ENCODE data around the gene SLC5A11.
"Not testable (repeated sequence)": the region's sequence is repeated elsewhere in the genome, so short reads cannot be mapped to it uniquely, and the experiment has no call there.

The SLC5A11 gene, protein sequence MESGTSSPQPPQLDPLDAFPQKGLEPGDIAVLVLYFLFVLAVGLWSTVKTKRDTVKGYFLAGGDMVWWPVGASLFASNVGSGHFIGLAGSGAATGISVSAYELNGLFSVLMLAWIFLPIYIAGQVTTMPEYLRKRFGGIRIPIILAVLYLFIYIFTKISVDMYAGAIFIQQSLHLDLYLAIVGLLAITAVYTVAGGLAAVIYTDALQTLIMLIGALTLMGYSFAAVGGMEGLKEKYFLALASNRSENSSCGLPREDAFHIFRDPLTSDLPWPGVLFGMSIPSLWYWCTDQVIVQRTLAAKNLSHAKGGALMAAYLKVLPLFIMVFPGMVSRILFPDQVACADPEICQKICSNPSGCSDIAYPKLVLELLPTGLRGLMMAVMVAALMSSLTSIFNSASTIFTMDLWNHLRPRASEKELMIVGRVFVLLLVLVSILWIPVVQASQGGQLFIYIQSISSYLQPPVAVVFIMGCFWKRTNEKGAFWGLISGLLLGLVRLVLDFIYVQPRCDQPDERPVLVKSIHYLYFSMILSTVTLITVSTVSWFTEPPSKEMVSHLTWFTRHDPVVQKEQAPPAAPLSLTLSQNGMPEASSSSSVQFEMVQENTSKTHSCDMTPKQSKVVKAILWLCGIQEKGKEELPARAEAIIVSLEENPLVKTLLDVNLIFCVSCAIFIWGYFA

DNA sequence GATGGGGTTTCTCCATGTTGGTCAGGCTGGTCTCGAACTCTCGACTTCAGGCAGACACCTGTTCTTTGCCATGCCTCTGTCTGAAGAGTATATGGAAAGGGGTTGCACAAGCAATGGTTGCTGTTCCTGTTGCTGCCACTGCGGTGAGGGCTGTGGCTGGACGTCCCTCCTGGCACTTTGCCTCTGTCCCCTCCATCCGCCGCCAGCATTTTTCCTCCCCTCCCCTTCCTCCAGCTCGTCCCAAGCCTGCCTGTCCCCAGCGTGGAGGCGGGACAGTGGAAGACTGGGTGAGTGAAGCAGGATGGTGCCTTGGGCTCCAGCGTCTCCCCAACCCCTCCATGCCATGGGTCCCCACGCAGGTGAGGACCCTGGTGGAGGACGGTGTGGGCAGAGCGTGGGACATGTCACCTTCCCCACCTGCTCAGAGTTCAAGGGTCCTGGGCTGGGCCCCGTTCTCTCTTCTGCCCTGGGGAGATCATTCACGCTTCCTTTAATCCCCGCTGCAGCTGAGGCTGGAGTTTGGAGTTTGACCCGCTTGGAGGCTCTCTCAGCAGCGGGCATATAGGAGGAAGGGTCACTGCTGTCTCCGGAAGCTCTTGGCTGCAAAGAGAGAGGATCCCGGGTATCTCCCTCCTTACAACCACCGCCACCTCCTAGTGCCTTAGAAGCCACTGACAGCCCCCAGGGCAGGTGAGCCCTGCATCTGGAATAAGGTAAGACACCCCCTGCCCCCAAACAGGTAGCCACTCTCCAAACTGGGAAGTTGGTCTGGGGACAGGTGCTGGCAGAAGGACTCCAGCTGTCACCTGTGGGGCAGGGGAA lies at the start of gene SLC5A11:
SLC5A11 (plus strand) TSS at position 238 of the 822 bp plus-strand sequence. CDS start 12,681 bp downstream, outside the sequence.
- DNase-seq = no peak

DNA sequence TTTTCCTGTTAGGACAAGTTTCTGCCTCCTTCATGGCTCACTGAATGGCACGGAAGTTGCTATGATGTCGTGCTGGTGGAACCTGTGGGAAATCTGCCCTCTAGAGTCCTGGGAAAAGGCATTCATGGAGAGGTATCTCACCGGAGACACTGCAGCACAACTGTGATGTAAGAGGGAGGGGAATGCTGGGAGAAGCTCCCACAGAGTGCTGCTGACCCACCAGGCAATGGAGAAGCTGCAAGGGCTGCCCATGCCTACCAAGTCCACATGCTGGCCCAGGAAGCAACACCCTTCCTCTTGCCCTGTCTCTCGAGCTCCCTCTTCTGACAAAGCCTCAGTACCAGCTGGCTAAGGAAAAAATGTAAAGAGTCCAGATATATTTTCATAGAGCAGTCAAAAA lies 45.2 kb upstream of the SLC5A11 start:
- DNase-seq = no peak

DNA sequence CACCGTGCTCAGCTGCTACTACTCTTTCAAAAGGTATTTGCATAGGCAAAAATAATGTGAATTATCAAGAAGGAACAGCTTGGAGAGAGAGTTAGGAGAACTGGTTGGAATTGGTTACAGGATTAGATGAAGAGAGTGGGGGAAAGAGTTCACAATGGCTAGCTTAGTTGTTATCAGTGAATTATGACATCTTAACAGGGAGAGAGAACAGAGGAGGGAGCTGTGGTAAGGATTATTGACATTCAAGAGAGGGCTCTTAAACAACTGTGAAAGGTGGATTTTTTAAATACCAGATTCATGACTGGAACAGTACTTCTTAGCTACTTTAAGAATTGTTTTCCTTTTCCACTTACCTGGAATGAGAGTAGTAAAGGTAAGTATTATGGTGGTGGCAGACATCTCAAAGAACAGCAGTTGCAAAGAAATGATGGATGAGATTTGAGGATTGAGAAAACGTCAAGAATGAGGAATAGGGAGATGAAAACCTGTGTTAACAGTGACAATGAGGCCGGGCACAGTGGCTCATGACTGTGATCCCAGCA lies 43.9 kb upstream of the SLC5A11 start:
- no peak for DNase-seq

DNA sequence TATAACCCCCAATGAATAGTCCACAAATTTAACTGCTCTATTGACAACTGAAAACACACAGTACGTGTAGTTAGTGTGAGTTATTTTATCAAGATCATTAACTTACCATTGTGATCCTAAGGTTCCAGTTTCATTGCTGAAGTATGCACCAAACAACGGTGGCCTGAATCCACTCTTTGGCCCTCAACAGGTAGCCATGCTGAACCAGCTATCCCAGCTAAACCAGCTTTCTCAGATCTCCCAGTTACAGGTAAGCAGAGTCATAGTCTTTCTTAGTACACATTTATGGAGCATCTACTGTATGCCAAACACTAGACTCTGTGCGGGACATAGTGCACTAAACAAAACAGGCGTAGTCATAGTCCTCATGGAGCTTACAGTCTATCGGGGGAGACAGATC lies 40.3 kb upstream of the SLC5A11 start:
- DNase-seq = no peak

DNA sequence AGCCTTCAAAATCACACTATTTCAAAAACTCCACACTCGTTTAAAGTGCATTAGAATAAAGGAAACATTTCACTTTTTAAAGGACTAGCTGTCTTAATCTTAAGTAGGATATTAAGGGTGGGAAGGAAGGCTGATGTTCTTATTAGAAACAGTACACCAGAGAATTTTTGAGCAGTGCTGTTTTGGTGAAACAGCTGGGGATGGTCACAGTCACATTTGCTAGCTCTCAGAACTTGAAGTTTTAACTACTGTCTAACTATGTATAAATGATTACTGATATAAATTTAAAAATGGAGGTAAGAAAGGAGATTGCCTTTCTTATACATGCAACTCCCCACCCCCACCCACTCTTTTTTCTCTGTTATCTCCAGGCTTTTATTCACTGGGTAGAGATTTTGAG lies 38.5 kb upstream of the SLC5A11 start:
- no peak for DNase-seq

DNA sequence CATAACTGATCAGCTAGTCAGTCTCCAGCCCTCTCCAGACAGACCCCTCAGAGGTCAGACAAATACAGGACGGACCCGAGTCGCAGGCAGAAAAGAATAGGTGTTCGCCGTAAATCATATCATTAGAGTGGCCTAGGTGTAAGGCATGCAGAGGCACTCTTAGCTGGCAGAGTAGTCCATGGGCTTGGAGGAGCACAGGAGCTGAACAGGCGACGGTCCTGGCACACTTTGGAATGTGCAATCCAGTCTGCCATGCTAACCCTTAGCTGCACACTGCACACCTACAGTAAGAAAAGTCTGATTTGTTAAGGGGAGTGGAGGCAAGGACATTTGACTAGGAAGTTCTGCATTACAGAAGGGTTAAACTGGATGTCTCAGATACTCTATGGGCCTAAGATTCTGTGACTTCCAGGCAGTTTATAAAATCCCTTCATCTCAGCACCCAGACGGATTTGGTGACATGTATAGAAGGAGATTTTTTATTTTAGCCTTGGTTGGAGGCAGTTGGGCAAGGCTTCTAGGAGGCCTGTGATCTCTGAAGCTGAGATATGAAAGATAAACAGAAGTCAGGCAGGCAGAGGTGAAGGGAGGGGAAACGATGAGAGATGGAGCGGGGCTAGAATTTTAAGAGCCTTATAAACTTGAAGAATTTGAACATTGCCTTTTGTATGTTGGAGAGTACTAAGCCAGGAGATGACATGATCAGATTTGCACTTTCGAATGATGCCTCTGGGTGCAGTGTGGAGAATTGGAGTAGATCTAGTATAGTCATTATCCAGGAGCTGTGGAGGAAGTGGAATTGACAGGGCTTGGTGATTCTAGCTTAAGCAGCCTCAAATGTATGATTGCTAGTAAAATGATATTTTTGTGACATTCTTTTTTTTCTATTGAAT lies 34.6 kb upstream of the SLC5A11 start:
- no peak for DNase-seq

DNA sequence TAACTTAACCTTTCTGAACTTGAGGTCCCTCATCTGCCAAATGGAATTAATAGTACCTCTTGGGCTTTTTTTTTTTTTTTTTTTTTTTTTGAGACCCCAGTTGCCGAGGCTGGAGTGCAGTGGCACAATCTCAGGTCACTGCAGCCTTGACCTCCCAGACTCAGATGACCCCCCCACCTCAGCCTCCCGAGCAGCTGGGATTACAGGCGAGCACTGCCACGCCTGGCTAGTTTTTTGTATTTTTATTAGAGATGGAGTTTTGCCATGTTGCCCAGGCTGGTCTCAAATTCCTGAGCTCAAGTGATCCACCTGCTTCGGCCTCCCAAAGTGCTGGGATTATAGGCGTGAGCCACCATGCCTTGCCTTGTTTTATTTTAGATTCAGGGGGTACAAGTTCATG lies 33.0 kb upstream of the SLC5A11 start:
- not testable (repeated sequence) for DNase-seq

DNA sequence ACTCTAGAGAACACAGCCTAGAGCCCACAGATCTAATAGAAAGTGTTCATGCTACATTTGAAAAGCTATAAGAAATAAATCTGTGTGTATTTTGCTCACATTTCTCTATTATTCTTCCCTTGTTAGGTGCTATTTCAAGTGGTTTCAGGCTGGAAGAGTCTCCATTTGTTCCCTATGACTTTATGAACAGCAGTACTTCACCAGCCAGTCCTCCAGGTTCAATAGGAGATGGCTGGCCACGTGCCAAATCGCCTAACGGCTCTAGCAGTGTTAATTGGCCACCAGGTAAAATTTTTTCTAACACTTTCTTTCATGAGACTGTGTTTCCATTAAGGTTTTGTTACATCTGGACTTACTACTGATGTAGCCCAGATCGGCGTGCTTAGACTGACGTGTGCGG lies 30.7 kb upstream of the SLC5A11 start:
- DNase-seq = no peak

DNA sequence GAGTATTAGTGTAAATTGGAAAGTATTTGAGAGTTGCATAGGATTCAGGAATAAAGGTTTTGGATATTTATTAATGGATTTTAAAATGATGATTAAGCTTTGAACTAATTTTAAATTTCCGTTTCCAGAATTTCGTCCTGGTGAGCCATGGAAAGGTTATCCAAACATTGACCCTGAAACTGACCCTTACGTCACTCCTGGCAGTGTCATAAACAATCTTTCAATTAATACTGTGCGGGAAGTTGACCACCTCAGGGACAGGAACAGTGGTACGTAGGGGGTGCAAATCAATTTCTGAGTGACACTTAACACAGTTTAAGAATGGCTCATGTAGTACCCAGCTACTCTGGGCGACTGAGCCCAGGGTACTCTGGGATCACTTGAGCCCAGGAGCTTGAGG lies 29.1 kb upstream of the SLC5A11 start:
- DNase-seq = no peak

DNA sequence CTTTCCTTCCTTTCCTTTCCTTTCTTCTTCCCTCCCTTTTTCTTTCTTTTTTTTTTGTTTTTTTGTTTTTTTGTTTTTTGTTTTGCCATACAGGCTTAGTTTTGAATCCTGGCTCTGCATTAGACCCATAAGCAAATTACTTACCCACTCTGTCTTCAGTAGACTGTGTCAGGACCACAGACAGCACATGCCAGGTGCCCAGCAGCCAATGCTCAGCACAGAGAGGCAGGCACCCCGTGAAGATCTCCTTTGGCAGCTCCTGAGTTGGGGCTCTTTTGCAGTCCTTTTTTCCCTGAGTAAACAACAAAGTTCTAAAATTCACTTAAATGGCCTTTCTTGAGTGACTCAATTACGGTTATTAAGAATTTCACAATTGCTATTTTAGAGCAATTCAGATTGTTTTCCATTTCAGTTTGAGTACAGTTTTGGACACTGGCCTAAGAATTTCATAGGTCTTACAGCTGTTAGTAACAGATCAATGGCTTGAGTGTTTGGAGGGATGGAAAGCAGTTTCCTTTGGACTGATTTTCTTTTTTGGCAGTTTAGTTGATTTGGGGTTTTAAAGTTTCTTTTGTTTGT lies 26.2 kb upstream of the SLC5A11 start:
- no peak for DNase-seq

DNA sequence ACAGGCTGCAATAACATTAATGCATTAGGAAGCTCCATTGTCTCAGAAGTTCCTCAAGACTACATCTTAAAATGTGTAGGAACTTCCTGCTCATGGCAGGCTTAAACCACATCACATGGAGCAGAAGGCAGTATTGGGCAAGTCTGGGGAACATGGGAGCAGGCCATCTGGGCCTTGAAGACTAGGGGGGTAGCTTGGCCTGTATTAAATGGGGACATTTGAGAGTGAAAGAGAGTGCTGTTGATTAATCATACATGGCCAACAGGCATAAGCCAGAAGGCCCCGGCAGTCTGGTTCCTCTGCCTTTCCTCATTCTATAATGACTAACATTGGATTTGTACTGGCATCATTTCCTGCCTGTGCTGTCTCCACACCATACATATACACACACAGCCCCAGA lies 25.2 kb upstream of the SLC5A11 start:
- no peak for DNase-seq

DNA sequence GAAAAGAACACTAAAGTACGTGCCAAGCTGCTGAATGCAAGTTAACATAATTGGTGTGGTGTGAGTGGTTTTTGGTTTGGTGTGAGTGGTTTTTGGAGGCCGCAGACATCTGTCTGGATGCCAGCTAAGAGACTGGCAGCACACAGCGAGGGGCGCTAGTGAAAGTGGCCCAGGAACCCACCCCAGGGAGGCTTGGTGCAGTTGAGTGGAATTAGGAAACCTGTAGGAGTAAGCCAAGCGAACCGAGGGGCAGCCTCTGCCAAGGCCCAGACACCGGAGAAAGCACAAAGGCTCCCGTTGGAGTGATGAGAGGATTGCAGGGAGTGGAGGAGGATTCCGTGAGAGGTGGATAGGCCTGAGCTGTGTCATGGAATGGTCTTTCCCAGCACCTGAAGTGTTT lies 24.6 kb upstream of the SLC5A11 start:
- DNase-seq = no peak

DNA sequence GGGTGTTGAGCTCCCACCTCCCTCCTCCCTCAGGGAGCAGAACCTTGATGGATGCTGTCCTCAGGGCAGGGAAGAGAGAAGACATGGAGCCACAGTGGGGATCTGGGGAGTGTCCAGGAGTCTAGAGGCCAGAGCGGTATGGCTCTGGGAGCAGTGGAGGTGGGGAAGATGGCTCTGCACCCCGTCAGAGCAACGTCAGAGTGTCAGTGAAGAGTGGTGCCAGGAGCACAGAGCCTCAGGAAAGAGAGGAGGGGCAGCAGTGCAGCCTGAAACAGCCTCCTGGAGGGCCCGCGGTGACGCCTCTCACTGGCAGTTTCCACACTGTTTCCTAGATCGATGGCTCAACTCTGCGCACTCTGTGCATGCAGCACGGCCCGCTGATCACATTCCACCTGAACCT lies 23.2 kb upstream of the SLC5A11 start:
- no peak for DNase-seq

DNA sequence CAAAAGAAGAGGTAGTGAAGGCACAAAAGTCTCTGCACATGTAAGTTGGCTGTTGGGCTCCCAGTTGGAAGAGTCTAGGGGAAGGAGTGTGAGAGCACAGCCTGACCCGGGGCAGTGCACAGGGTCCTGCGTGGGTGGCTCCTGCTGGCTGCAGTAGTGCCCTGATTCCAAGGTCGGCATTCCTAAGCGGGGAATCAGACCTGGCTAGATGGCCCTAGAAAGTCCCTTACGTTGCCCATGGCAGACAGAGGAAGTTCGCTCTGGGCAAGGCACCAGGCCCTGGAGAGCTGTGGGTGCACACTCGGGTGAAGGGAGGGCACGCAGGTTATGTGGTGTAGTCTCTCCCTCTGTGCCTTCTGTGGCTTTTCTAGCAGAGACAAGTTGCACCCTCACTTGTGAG lies 22.8 kb upstream of the SLC5A11 start:
- DNase-seq = no peak

DNA sequence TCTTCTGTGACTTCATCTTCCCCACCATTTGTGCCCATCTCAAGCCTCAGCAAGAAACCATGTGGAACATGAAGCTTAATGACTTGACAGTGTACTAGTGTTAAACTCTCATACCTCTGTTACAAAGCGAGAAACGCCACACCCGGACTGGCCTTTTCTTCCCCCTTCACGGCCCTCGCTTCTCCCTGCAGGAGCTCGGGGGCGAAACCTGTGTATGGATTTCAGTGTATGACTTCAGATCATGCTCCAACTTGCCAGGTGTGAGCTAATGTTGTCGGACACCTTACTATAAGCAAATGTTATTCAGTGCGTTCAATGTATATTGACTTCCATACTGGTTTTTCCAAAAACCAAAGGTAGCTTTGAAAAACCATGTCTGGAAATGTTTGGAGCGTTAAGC lies 20.1 kb upstream of the SLC5A11 start:
- DNase-seq = no peak

DNA sequence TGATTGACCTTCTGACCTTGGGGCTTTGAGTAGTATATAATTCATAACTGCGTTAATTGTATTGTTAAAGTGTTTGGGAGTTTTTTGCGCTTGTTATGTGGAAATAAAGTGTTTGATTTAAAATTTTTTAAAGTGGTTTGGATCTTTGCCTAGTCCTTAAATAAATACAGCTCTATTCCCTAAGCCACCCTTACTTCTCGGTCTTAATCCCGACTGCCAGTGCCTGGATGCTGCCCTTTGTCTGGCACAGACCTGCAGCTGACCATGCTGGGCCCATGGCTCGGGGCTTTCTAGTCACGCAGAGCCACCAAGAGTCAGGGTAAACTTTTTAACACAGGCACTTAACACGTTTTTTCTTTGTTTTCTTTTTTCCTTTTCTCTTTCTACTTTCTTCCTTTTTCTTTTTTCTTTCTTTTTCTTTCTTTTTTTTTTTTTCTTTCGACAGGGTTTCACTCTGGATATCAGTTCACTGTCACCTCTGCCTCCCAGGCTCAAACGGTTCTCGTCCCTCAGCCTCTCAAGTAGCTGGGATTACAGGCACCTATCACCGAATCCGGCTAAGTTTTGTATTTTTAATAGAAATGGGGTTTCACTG lies 19.6 kb upstream of the SLC5A11 start:
- no peak for DNase-seq

DNA sequence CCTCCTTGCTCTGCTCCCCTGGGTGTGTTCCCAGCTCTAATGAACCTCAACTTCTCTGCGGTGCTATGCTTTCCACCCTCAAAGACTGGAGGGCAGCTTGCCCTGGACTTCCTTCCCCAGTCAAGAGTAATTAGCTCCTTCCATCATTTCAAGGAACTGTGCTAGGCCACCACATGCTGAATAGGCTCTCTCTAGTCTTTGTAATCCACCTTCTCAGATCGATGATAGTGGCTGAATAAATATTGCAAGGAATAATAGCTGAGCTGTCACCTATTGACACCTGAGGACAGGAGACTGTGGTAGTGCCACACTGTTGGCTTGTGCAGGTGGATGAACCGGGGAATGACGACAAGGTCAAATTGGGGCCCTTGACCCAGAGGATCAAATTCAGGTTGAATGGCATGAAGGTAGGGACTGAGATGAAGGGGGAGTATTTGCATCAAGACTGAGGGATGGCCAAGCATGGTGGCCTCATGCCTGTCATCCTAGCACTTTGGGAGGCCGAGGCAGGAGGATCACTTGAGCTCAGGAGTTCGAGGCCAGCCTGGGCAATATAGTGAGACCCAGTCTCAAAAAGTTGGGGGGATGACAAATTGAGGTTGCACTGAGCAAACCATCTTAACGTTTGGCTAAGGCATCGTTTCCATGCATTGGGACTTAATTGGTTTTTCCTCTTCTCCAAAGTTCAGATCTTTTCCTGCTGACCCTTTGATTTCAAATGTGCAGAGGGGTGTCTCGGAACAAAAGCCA lies 18.8 kb upstream of the SLC5A11 start:
- no peak for DNase-seq

DNA sequence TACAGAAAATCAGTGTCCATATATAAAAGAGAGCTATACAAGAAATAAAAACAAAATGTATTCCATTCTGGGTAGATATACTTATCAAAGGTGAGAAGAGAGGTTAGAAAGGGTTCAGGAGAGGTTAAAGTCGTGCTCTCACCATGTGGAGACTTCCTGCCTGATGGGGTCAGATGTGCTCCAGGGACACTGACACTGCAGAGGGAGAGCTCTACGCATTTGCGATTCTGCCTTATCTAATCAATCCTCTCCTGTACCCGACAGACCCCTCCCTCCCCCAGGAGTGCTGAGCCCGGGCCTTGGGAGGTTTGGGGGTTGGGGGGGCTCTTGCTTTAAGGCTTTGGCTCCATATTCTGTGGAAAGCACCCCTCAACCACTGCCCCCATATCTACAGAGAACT lies 16.6 kb upstream of the SLC5A11 start:
- no peak for DNase-seq

DNA sequence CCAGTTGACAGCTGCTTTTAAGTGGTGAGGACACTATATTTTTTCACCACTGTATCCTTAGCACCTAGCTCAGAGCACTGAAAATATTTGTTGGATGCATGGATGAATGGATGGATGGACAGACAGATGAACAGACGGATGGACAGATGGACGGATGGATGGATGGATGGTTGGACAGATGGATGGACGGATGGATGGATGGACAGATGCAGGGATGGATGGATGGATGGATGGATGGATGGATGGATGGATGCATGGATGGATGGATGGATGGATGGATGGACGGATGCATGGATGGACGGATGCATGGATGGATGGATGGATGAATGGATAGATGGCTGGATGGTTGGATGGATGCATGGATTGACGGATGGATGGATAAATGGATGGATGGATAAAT lies 12.4 kb upstream of the SLC5A11 start:
- DNase-seq = no peak

DNA sequence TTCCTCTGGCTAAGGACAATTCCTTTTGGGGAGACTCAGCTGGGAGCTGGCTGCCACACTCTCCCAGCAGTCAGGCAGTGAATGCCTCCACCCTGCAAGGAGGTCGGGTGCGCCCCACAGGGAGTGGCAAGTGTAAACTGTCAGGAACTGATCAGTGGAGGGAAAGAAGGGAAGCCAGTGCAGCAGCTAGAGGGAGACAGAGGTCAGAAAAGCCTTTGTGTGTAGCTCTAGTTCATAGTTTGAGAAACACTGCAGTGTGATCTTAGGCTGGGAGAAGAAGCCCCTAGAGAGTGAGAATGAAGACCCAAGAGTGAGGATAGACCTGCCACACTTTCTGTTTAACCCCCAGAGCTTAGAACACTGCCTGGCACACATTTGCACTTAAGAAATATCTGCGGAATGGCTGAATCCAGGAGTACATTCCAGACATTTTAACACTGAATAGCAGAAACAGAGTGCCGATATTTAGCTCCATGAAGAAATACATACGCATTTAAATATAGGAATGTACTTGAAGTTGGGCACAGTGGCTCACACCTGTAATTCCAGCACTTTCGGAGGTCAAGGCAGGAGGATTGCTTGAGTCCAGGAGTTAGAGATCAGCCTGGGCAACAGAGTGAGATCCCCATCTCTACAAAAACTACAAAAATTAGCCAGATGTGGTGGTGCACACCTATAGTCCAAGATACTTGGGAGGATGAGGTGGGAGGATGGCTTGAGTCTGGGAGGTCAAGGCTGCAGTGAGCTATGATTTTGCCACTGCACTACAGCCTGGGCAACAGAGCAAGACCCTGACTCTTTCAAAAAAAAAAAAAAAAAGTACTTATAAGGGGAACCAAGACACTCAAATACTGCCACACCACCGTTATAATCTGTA lies 11.1 kb upstream of the SLC5A11 start:
- DNase-seq = no peak

Data from NK-92 treated with Interleukin-12 subunit alpha and Interleukin-12 subunit beta, amount 100 ng/mL, for 24 hours (cell line).